Gastrocnemius medialis (tissue), 4 donors: ENCODE data around the gene VLDLR. TPM values are rescaled to one million over a fixed set of nuclear protein-coding genes. Genes with fewer than 3 reads are reported as not detected.

Experiments used
- ATAC-seq, 2 donors: fragments of 150-250 bp; one replicate each; pipeline ENCODE4 v1.9.1; 2016
- DNase-seq, 2 donors: peaks; one replicate each; pipeline ENCODE4 v3.0.0-alpha.2; 2019
- H3K27ac ChIP-seq, 4 donors: fragments of 200-600 bp; sonication (generic); 1 replicate in 1 of 4; 2 replicates in 3 of 4; pipeline ENCODE4 v1.5.1; 2016 to 2018; ENCODE audit warnings: mild to moderate bottlenecking in 2 of 4, moderate library complexity in 1 of 4
- H3K27me3 ChIP-seq, 3 donors: fragments of 200-600 bp; sonication (generic) in 2 of 3; 1 replicate in 1 of 3; 2 replicates in 2 of 3; pipeline versions ENCODE4 v1.5.1 to v1.6.0; 2016 to 2019; ENCODE audit warnings: mild to moderate bottlenecking in 1 of 3, moderate library complexity in 1 of 3
- H3K36me3 ChIP-seq, 2 donors: fragments of 200-600 bp; sonication (generic) in 1 of 2; one replicate each; pipeline ENCODE4 v1.5.1; 2017 to 2018
- H3K4me1 ChIP-seq, 2 donors: fragments of 200-600 bp; sonication (generic) in 1 of 2; one replicate each; pipeline ENCODE4 v1.5.1; 2016 to 2017; ENCODE audit warnings: mild to moderate bottlenecking in 2 of 2
- H3K4me3 ChIP-seq, 4 donors: fragments of 200-600 bp; sonication (generic) in 3 of 4; 1 replicate in 1 of 4; 2 replicates in 3 of 4; pipeline ENCODE4 v1.5.1; 2016 to 2019; ENCODE audit warnings: mild to moderate bottlenecking in 2 of 4
- H3K9me3 ChIP-seq, 3 donors: fragments of 200-600 bp; sonication (generic) in 2 of 3; 1 replicate in 1 of 3; 2 replicates in 2 of 3; pipeline ENCODE4 v1.5.1; 2016 to 2019
- POLR2A ChIP-seq, 2 donors: fragments of 450-650 bp; IDR thresholded peaks; one replicate each; pipeline ENCODE4 v1.6.1; 2017; ENCODE audit warnings: antibody characterized with exemption in 2 of 2, mild to moderate bottlenecking in 2 of 2, moderate library complexity in 2 of 2
- in situ Hi-C, 4 donors: fragments of 200-750 bp; cut with MboI; loops; one replicate each; pipeline versions ENCODE4 v1.15.0 to v1.8.0; 2017; ENCODE audit warnings: low sequenced_read_pairs in 4 of 4
- intact Hi-C: fragments of 100-400 bp; cut with DNase I; formaldehyde crosslinking; loops from one replicate; pipeline ENCODE4 v1.15.1; 2023; ENCODE audit warnings: low total_unique reads
- total RNA-seq, 4 donors: library from RNA; depleted of rRNA; stranded (reverse); fragments of >200 nt; gene quantifications; one replicate each; pipeline versions ENCODE4 v1.1.0 to v1.2.3, GENCODE V29; 2016
- TF ChIP-seq, protein P1 (sequence below), 5 experiments: fragments of 450-650 bp in 3 of 5; fragments of 200-600 bp in 2 of 5; sonication (generic) in 2 of 5; IDR thresholded peaks in 4 of 5; conservative IDR thresholded peaks in 1 of 5; 1 replicate in 4 of 5; 2 replicates in 1 of 5; pipeline ENCODE4 v1.5.1; 2016 to 2019; ENCODE audit warnings: antibody characterized with exemption in 5 of 5, mild to moderate bottlenecking in 3 of 5, moderate library complexity in 3 of 5

VLDLR gene
- total RNA-seq, 4 donors from 2014 or later = 13.6 to 19.6 (median 16.9) TPM

DNA sequence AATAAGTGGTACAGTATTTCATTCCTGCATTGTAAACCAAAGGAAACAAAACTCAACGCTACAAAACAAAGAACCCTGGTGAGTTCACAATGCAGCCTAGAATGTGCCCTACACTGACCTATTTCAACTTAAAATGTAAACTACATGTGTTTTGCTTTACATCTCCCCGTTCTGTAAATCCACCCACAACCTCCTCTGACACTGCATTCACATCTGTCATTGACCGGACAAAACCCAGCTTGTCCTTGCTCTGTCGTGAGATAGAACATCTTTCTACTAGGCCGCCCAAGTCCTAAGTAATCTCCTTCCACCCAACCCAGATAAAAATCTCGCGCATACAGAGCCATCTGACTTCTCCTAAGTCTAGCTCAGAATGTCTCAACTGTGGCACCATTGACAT is 6.1 kb upstream of the VLDLR start:
- ATAC-seq = no peak
- no peaks in the 10 kb centered on the region for H3K27me3 ChIP-seq
- no peaks in the 10 kb centered on the region for H3K9me3 ChIP-seq
- DNase-seq = no peak
- intact Hi-C loops = no loop called here
- H3K4me1 ChIP-seq = peaks cover 0 to 10% of the 10 kb centered on the region in 2 donors
- no peak for TF ChIP-seq POLR2A (IDR thresholded peaks at IDR 0.05)
- TF ChIP-seq, protein P1, sequence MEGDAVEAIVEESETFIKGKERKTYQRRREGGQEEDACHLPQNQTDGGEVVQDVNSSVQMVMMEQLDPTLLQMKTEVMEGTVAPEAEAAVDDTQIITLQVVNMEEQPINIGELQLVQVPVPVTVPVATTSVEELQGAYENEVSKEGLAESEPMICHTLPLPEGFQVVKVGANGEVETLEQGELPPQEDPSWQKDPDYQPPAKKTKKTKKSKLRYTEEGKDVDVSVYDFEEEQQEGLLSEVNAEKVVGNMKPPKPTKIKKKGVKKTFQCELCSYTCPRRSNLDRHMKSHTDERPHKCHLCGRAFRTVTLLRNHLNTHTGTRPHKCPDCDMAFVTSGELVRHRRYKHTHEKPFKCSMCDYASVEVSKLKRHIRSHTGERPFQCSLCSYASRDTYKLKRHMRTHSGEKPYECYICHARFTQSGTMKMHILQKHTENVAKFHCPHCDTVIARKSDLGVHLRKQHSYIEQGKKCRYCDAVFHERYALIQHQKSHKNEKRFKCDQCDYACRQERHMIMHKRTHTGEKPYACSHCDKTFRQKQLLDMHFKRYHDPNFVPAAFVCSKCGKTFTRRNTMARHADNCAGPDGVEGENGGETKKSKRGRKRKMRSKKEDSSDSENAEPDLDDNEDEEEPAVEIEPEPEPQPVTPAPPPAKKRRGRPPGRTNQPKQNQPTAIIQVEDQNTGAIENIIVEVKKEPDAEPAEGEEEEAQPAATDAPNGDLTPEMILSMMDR (IDR thresholded peaks at IDR 0.05 in 4 of 5, conservative IDR thresholded peaks at IDR 0.05 in 1 of 5) = no peak
- no peak overlapping the region for H3K4me3 ChIP-seq
- no peaks in the 10 kb centered on the region for H3K36me3 ChIP-seq
- in situ Hi-C loops = loop anchor here in 2 of 4 donors (10.0 kb wide), 2 partner anchors 51 to 59 kb away; no protein-coding TSS in a partner anchor
- no peak overlapping the region for H3K27ac ChIP-seq

- intact Hi-C loops (no loop called here), in situ Hi-C loops (loop anchor here in 2 of 4 donors (10.0 kb wide), 2 partner anchors 52 to 58 kb away; no protein-coding TSS in a partner anchor)
- no peaks in the 10 kb centered on the region for H3K36me3 ChIP-seq
- H3K9me3 ChIP-seq = no peaks in the 10 kb centered on the region
- H3K4me3 ChIP-seq = no peak overlapping the region
- H3K4me1 ChIP-seq = peaks cover 6 to 17% of the 10 kb centered on the region in 2 donors
- no peak for DNase-seq
- TF ChIP-seq, protein P1 (IDR thresholded peaks at IDR 0.05 in 4 of 5, conservative IDR thresholded peaks at IDR 0.05 in 1 of 5) = no peak
- no peak for TF ChIP-seq POLR2A (IDR thresholded peaks at IDR 0.05)
- no peak for ATAC-seq
- H3K27me3 ChIP-seq = no peaks in the 10 kb centered on the region
- H3K27ac ChIP-seq = no peak overlapping the region
Measured at GRCh38 chr9:2616692-2617377, 4.8 kb upstream of the VLDLR start.

GRCh38 chr9:2618289-2618688 is 3.3 kb upstream of the VLDLR start:
- ATAC-seq = no peak
- H3K9me3 ChIP-seq = no peaks in the 10 kb centered on the region
- intact Hi-C loops = no loop called here

GRCh38 chr9:2620919-2621721 is 467 bp upstream of the VLDLR start:
- intact Hi-C loops = loop anchor here (1.0 to 10.0 kb wide), 4 partner anchors 51 to 606 kb away; partner anchors contain the start of gene SMARCA2
- TF ChIP-seq, protein P1 (IDR thresholded peaks at IDR 0.05 in 4 of 5, conservative IDR thresholded peaks at IDR 0.05 in 1 of 5) = peak in 4 of 5 experiments; percentile 21 to 40 (median 32)
- TF ChIP-seq POLR2A (IDR thresholded peaks at IDR 0.05) = peak; percentile 69 to 70
- H3K4me1 ChIP-seq = peaks cover 16 to 29% of the 10 kb centered on the region in 2 donors
- DNase-seq (peak; percentile 71 to 85), ATAC-seq (peak; percentile 56 to 59)
- H3K27ac ChIP-seq = peak overlapping the region; percentile 95 to 98 (median 97)
- no peaks in the 10 kb centered on the region for H3K9me3 ChIP-seq
- no peaks in the 10 kb centered on the region for H3K36me3 ChIP-seq
- H3K27me3 ChIP-seq = no peaks in the 10 kb centered on the region
- H3K4me3 ChIP-seq = peak overlapping the region; percentile 72 to 94 (median 90)
- in situ Hi-C loops = loop anchor here in 1 of 4 donors (10.0 kb wide), 1 partner anchor 104 kb away; no protein-coding TSS in a partner anchor

More at GRCh38 chr9:2618289-2618688, 3.3 kb upstream of the VLDLR start:
- DNase-seq = no peak
- TF ChIP-seq, protein P1 (IDR thresholded peaks at IDR 0.05 in 4 of 5, conservative IDR thresholded peaks at IDR 0.05 in 1 of 5) = no peak
- TF ChIP-seq POLR2A (IDR thresholded peaks at IDR 0.05) = no peak
- in situ Hi-C loops = loop anchor here in 2 of 4 donors (10.0 kb wide), 2 partner anchors 53 to 57 kb away; no protein-coding TSS in a partner anchor
- Histone ChIP-seq H3K36me3 (no peaks in the 10 kb centered on the region), H3K4me3 (no peak overlapping the region), H3K27ac (no peak overlapping the region), H3K4me1 (peaks cover 6 to 15% of the 10 kb centered on the region in 2 donors), H3K27me3 (no peaks in the 10 kb centered on the region)
